Gastrocnemius medialis (tissue), 4 donors: ENCODE results near the gene ANKRD30A. TPM values are rescaled to one million over a fixed set of nuclear protein-coding genes. Genes with fewer than 3 reads are reported as not detected.
"Not testable (repeated sequence)": the region's sequence is repeated elsewhere in the genome, so short reads cannot be mapped to it uniquely, and the experiment has no call there.

Source experiments
- ATAC-seq, 2 donors: fragments of 150-250 bp; one replicate each; pipeline ENCODE4 v1.9.1; 2016
- DNase-seq, 2 donors: peaks; one replicate each; pipeline ENCODE4 v3.0.0-alpha.2; 2019
- H3K27ac ChIP-seq, 4 donors: fragments of 200-600 bp; sonication (generic); 1 replicate in 1 of 4; 2 replicates in 3 of 4; pipeline ENCODE4 v1.5.1; 2016 to 2018; ENCODE audit warnings: mild to moderate bottlenecking in 2 of 4, moderate library complexity in 1 of 4
- H3K27me3 ChIP-seq, 3 donors: fragments of 200-600 bp; sonication (generic) in 2 of 3; 1 replicate in 1 of 3; 2 replicates in 2 of 3; pipeline versions ENCODE4 v1.5.1 to v1.6.0; 2016 to 2019; ENCODE audit warnings: mild to moderate bottlenecking in 1 of 3, moderate library complexity in 1 of 3
- H3K36me3 ChIP-seq, 2 donors: fragments of 200-600 bp; sonication (generic) in 1 of 2; one replicate each; pipeline ENCODE4 v1.5.1; 2017 to 2018
- H3K4me1 ChIP-seq, 2 donors: fragments of 200-600 bp; sonication (generic) in 1 of 2; one replicate each; pipeline ENCODE4 v1.5.1; 2016 to 2017; ENCODE audit warnings: mild to moderate bottlenecking in 2 of 2
- H3K4me3 ChIP-seq, 4 donors: fragments of 200-600 bp; sonication (generic) in 3 of 4; 1 replicate in 1 of 4; 2 replicates in 3 of 4; pipeline ENCODE4 v1.5.1; 2016 to 2019; ENCODE audit warnings: mild to moderate bottlenecking in 2 of 4
- H3K9me3 ChIP-seq, 3 donors: fragments of 200-600 bp; sonication (generic) in 2 of 3; 1 replicate in 1 of 3; 2 replicates in 2 of 3; pipeline ENCODE4 v1.5.1; 2016 to 2019
- POLR2A ChIP-seq, 2 donors: fragments of 450-650 bp; IDR thresholded peaks; one replicate each; pipeline ENCODE4 v1.6.1; 2017; ENCODE audit warnings: antibody characterized with exemption in 2 of 2, mild to moderate bottlenecking in 2 of 2, moderate library complexity in 2 of 2
- in situ Hi-C, 4 donors: fragments of 200-750 bp; cut with MboI; loops; one replicate each; pipeline versions ENCODE4 v1.15.0 to v1.8.0; 2017; ENCODE audit warnings: low sequenced_read_pairs in 4 of 4
- intact Hi-C: fragments of 100-400 bp; cut with DNase I; formaldehyde crosslinking; loops from one replicate; pipeline ENCODE4 v1.15.1; 2023; ENCODE audit warnings: low total_unique reads
- total RNA-seq, 4 donors: library from RNA; depleted of rRNA; stranded (reverse); fragments of >200 nt; gene quantifications; one replicate each; pipeline versions ENCODE4 v1.1.0 to v1.2.3, GENCODE V29; 2016
- TF ChIP-seq, protein P1 (sequence below), 5 experiments: fragments of 450-650 bp in 3 of 5; fragments of 200-600 bp in 2 of 5; sonication (generic) in 2 of 5; IDR thresholded peaks in 4 of 5; conservative IDR thresholded peaks in 1 of 5; 1 replicate in 4 of 5; 2 replicates in 1 of 5; pipeline ENCODE4 v1.5.1; 2016 to 2019; ENCODE audit warnings: antibody characterized with exemption in 5 of 5, mild to moderate bottlenecking in 3 of 5, moderate library complexity in 3 of 5

ANKRD30A gene
- total RNA-seq, 4 donors from 2014 or later, result not detected

DNA sequence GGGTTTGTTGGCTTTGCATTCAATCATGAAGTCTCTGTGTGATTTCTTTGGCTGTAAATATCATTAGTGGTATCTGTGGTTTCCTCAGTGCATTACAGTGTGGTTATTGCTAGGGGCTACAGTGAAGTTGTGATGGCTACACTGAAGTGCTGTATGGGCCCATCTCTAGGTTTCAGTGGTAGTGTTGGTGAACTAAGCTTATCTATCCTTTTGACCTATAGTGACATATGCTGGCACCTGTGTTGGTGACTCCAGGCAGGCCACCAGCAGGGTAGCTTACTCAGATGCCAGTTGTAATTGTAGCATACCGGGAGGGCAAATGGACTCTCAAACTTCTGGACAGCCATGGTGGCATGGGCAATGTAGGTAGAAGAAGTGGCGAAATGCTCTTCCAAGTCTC, 219.0 kb downstream of the ANKRD30A start:
- intact Hi-C loops, result no loop called here
- Histone ChIP-seq H3K36me3 (no peaks in the 10 kb centered on the region), H3K4me3 (no peak overlapping the region), H3K9me3 (no peaks in the 10 kb centered on the region), H3K4me1 (no peaks in the 10 kb centered on the region), H3K27ac (no peak overlapping the region), H3K27me3 (no peaks in the 10 kb centered on the region)
- no peak for ATAC-seq
- no peak for TF ChIP-seq POLR2A (IDR thresholded peaks at IDR 0.05)
- TF ChIP-seq, protein P1, sequence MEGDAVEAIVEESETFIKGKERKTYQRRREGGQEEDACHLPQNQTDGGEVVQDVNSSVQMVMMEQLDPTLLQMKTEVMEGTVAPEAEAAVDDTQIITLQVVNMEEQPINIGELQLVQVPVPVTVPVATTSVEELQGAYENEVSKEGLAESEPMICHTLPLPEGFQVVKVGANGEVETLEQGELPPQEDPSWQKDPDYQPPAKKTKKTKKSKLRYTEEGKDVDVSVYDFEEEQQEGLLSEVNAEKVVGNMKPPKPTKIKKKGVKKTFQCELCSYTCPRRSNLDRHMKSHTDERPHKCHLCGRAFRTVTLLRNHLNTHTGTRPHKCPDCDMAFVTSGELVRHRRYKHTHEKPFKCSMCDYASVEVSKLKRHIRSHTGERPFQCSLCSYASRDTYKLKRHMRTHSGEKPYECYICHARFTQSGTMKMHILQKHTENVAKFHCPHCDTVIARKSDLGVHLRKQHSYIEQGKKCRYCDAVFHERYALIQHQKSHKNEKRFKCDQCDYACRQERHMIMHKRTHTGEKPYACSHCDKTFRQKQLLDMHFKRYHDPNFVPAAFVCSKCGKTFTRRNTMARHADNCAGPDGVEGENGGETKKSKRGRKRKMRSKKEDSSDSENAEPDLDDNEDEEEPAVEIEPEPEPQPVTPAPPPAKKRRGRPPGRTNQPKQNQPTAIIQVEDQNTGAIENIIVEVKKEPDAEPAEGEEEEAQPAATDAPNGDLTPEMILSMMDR (IDR thresholded peaks at IDR 0.05 in 4 of 5, conservative IDR thresholded peaks at IDR 0.05 in 1 of 5), result no peak
- DNase-seq, result no peak
- in situ Hi-C loops, result no loop called here

- no peaks in the 10 kb centered on the region for H3K27me3 ChIP-seq
- no peaks in the 10 kb centered on the region for H3K9me3 ChIP-seq
- ATAC-seq, result no peak
- in situ Hi-C loops, result no loop called here
- H3K4me3 ChIP-seq, result no peak overlapping the region
- TF ChIP-seq, protein P1 (IDR thresholded peaks at IDR 0.05 in 4 of 5, conservative IDR thresholded peaks at IDR 0.05 in 1 of 5), result no peak
- TF ChIP-seq POLR2A (IDR thresholded peaks at IDR 0.05), result no peak
- no peaks in the 10 kb centered on the region for H3K36me3 ChIP-seq
- no peaks in the 10 kb centered on the region for H3K4me1 ChIP-seq
- H3K27ac ChIP-seq, result no peak overlapping the region
- no peak for DNase-seq
- intact Hi-C loops, result no loop called here
Observed at GRCh38 chr10:37379991-37380390, 254.6 kb downstream of the ANKRD30A start.

DNA sequence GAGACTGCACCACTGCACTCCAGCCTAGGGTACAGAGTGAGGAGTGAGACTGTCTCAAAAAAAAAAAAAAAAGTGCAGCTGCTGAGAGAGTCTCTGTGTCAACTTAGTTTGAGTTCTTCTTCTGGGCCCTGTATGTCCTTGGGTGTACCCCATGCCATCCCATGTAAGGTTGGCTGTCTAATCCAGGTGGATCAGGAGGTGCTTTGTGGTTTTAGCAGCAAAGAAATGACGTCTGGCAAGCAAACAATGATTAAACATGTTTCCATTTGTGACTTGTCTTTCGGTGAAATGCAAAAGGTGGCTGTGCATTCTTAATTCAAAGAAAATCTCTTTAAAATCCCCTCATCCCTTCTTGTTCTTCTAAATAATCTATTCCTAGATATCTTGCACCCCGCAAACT, 255.9 kb downstream of the ANKRD30A start:
- ATAC-seq (no peak), DNase-seq (no peak)
- intact Hi-C loops, result no loop called here
- Histone ChIP-seq H3K4me1 (no peaks in the 10 kb centered on the region), H3K9me3 (no peaks in the 10 kb centered on the region), H3K36me3 (no peaks in the 10 kb centered on the region), H3K27ac (no peak overlapping the region), H3K4me3 (no peak overlapping the region), H3K27me3 (no peaks in the 10 kb centered on the region)
- in situ Hi-C loops, result no loop called here
- TF ChIP-seq, protein P1 (IDR thresholded peaks at IDR 0.05 in 4 of 5, conservative IDR thresholded peaks at IDR 0.05 in 1 of 5), result no peak
- no peak for TF ChIP-seq POLR2A (IDR thresholded peaks at IDR 0.05)

DNA sequence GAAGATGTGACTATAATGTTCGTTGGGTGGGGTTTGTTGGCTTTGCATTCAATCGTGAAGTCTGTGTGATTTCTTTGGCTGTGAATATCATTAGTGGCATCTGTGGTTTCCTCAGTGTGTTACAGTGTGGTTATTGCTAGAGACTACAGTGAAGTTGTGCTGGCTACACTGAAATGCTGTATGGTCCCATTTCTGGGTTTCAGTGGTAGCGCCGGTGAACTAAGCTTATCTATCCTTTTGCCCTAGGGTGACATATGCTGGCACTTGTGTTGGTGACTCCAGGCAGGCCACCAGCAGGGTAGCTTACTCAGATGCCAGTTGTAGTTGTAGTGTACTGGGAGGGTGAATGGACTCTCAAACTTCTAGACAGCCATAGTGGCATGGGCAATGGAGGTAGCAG, 259.5 kb downstream of the ANKRD30A start:
- in situ Hi-C loops (no loop called here), intact Hi-C loops (no loop called here)
- no peaks in the 10 kb centered on the region for H3K27me3 ChIP-seq
- no peaks in the 10 kb centered on the region for H3K9me3 ChIP-seq
- no peak overlapping the region for H3K27ac ChIP-seq
- no peaks in the 10 kb centered on the region for H3K36me3 ChIP-seq
- no peak overlapping the region for H3K4me3 ChIP-seq
- no peak for DNase-seq
- ATAC-seq, result no peak
- H3K4me1 ChIP-seq, result no peaks in the 10 kb centered on the region
- TF ChIP-seq POLR2A (IDR thresholded peaks at IDR 0.05), result no peak
- TF ChIP-seq, protein P1 (IDR thresholded peaks at IDR 0.05 in 4 of 5, conservative IDR thresholded peaks at IDR 0.05 in 1 of 5), result no peak

DNA sequence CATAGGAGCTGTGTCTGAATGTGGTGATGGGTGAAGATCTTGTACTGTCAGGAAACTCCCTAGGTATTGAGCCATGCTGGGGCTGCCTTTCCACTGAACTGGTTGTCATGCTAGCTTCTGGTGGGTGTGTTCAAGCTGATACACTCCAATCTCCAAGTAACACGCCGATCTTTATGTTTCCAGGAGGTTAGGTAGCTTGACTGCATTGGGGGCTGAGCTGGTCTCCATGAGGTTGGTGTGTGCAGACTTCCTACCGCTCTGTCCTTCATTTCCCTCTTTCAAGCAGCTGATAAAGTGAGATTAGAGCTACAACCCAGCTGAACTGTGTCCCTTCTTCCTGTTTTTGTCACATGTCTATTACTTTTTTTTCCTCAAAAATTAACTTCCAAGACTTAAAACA, 265.5 kb downstream of the ANKRD30A start:
- TF ChIP-seq POLR2A (IDR thresholded peaks at IDR 0.05), result no peak
- TF ChIP-seq, protein P1 (IDR thresholded peaks at IDR 0.05 in 4 of 5, conservative IDR thresholded peaks at IDR 0.05 in 1 of 5), result no peak
- H3K4me1 ChIP-seq, result no peaks in the 10 kb centered on the region
- H3K27ac ChIP-seq, result no peak overlapping the region
- intact Hi-C loops, result no loop called here
- ATAC-seq (no peak), DNase-seq (no peak)
- no peaks in the 10 kb centered on the region for H3K9me3 ChIP-seq
- no peaks in the 10 kb centered on the region for H3K27me3 ChIP-seq
- no peak overlapping the region for H3K4me3 ChIP-seq
- H3K36me3 ChIP-seq, result no peaks in the 10 kb centered on the region
- in situ Hi-C loops, result no loop called here

- H3K4me1 ChIP-seq, H3K27me3 ChIP-seq, DNase-seq, intact Hi-C loops, H3K9me3 ChIP-seq, in situ Hi-C loops, H3K27ac ChIP-seq, H3K36me3 ChIP-seq, ATAC-seq, H3K4me3 ChIP-seq: not testable (repeated sequence)
Observed at GRCh38 chr10:37400774-37401173, 275.4 kb downstream of the ANKRD30A start.
